Measurements from ENCODE around the gene ANK3.

DNA sequence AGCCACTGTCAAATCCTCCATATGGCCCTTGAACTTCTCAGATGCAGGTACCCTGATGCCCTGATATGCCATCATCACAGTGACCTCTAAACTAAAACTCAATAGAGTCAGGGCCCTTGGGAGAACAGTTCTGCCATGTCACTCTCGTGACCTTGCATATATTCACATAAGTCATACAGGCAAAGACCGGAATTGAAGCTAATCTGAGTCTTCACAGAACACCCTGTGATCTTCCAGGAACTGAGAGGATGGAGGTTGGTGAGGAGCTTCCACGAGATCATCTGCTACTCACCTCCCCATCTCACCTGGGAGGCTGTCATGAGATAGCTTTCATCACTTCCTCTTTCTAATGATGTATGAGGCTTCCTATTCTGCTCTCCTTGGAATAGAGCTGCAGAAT lies 254.7 kb downstream of the ANK3 start:
- TF ChIP-seq, protein P1, sequence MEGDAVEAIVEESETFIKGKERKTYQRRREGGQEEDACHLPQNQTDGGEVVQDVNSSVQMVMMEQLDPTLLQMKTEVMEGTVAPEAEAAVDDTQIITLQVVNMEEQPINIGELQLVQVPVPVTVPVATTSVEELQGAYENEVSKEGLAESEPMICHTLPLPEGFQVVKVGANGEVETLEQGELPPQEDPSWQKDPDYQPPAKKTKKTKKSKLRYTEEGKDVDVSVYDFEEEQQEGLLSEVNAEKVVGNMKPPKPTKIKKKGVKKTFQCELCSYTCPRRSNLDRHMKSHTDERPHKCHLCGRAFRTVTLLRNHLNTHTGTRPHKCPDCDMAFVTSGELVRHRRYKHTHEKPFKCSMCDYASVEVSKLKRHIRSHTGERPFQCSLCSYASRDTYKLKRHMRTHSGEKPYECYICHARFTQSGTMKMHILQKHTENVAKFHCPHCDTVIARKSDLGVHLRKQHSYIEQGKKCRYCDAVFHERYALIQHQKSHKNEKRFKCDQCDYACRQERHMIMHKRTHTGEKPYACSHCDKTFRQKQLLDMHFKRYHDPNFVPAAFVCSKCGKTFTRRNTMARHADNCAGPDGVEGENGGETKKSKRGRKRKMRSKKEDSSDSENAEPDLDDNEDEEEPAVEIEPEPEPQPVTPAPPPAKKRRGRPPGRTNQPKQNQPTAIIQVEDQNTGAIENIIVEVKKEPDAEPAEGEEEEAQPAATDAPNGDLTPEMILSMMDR (conservative IDR thresholded peaks at IDR 0.05 in 1 of 2, IDR thresholded peaks at IDR 0.05 in 1 of 2; ENCODE audit: low read depth in 1 of 2, low read length in 2 of 2): no peak
- no peak for TF ChIP-seq EZH2 (IDR thresholded peaks at IDR 0.05; ENCODE audit: low read length, missing control alignments)

Data from fibroblast of lung (primary cell).